22Rv1 (cell line): ENCODE measurements around the gene KCNQ1.

Source experiments
- H3K27ac ChIP-seq: fragments of 450-650 bp; 2 replicates; pipeline ENCODE4 v1.5.1; 2017
- CTCF ChIP-seq: fragments of 450-650 bp; IDR thresholded peaks from 2 replicates; pipeline ENCODE4 v1.5.1; 2017; ENCODE audit warnings: mild to moderate bottlenecking
- ZFX ChIP-seq: fragments of 450-650 bp; IDR thresholded peaks from 2 replicates; pipeline ENCODE4 v1.6.1; 2017; ENCODE audit warnings: antibody characterized with exemption, borderline replicate concordance

The KCNQ1 gene

GRCh38 chr11:2833051-2833715, 388.4 kb downstream of the KCNQ1 start:
- TF ChIP-seq ZFX = no peak
- TF ChIP-seq CTCF = no peak
- H3K27ac ChIP-seq = no peak overlapping the region

GRCh38 chr11:2833716-2834502, 389.1 kb downstream of the KCNQ1 start:
- TF ChIP-seq ZFX = no peak
- no peak for TF ChIP-seq CTCF
- no peak overlapping the region for H3K27ac ChIP-seq

GRCh38 chr11:2834503-2835273, 389.9 kb downstream of the KCNQ1 start:
- TF ChIP-seq CTCF (no peak), ZFX (no peak)
- no peak overlapping the region for H3K27ac ChIP-seq

- H3K27ac ChIP-seq = no peak overlapping the region
- TF ChIP-seq ZFX (no peak), CTCF (no peak)
Measured at GRCh38 chr11:2835296-2835695, 390.5 kb downstream of the KCNQ1 start.

- TF ChIP-seq CTCF (no peak), ZFX (no peak)
- no peak overlapping the region for H3K27ac ChIP-seq
Measured at GRCh38 chr11:2835751-2836150, 390.9 kb downstream of the KCNQ1 start.

- no peak overlapping the region for H3K27ac ChIP-seq
- TF ChIP-seq CTCF (no peak), ZFX (no peak)
Measured at GRCh38 chr11:2836315-2837095, 391.7 kb downstream of the KCNQ1 start.
